ENCODE results near the gene ACVR1C. TPM values are rescaled to one million over a fixed set of nuclear protein-coding genes. Genes with fewer than 3 reads are reported as not detected.
A peak's percentile ranks its signal among the peaks of the same experiment; 100 is the strongest.

ACVR1C gene
- total RNA-seq, 1 donor = 0.43 TPM

GRCh38 chr2:157657101-157657500 is 28.4 kb upstream of the ACVR1C start:
- H3K4me3 ChIP-seq (ENCODE audit: low read depth, low read length) = no peak overlapping the region
- DNase-seq (ENCODE audit: low read depth) = no peak
- TF ChIP-seq CTCF (IDR thresholded peaks at IDR 0.05; ENCODE audit: insufficient read depth, low read depth, low read length) = no peak

GRCh38 chr2:157644776-157645175 is 16.1 kb upstream of the ACVR1C start:
- no peak for DNase-seq (ENCODE audit: low read depth)
- no peak for TF ChIP-seq CTCF (IDR thresholded peaks at IDR 0.05; ENCODE audit: insufficient read depth, low read depth, low read length)
- H3K4me3 ChIP-seq (ENCODE audit: low read depth, low read length) = no peak overlapping the region

GRCh38 chr2:157631861-157632260 is 3.2 kb upstream of the ACVR1C start:
- no peak for DNase-seq (ENCODE audit: low read depth)
- H3K4me3 ChIP-seq (ENCODE audit: low read depth, low read length) = no peak overlapping the region
- TF ChIP-seq CTCF (IDR thresholded peaks at IDR 0.05; ENCODE audit: insufficient read depth, low read depth, low read length) = no peak

- no peak for TF ChIP-seq CTCF (IDR thresholded peaks at IDR 0.05; ENCODE audit: insufficient read depth, low read depth, low read length)
- peak overlapping the region; percentile 49 for H3K4me3 ChIP-seq (ENCODE audit: low read depth, low read length)
- DNase-seq (ENCODE audit: low read depth) = no peak
Measured at GRCh38 chr2:157627594-157628476, 829 bp downstream of the ACVR1C start.

- DNase-seq (ENCODE audit: low read depth) = peak; percentile 6
- H3K4me3 ChIP-seq (ENCODE audit: low read depth, low read length) = no peak overlapping the region
- no peak for TF ChIP-seq CTCF (IDR thresholded peaks at IDR 0.05; ENCODE audit: insufficient read depth, low read depth, low read length)
Measured at GRCh38 chr2:157625296-157625695, 3.4 kb downstream of the ACVR1C start.

GRCh38 chr2:157620956-157621355 is 7.7 kb downstream of the ACVR1C start:
- DNase-seq (ENCODE audit: low read depth) = no peak
- TF ChIP-seq CTCF (IDR thresholded peaks at IDR 0.05; ENCODE audit: insufficient read depth, low read depth, low read length) = no peak
- no peak overlapping the region for H3K4me3 ChIP-seq (ENCODE audit: low read depth, low read length)

Measured in fibroblast of villous mesenchyme (primary cell).